ENCODE measurements around the gene HADHB.
"Not testable (repeated sequence)": the region's sequence is repeated elsewhere in the genome, so short reads cannot be mapped to it uniquely, and the experiment has no call there.

HADHB gene

DNA sequence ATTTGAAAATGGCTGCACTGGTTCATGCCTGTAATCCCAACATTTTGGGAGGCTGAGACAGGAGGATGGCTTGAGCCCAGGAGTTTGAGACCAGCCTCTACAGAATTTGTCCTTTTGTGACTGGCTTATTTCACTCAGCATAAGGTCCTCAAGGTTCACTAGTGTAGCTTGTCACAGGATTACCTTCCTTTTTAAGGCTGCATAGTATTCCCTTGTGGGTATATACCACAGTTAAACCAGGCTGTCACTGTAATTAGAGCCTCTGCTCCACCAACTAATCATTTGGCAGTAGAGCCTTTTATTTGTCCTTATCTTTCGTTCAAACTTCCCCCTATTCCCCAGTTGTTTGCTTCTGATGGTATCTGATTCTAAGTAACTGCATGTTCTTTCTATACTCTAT is 50.8 kb downstream of the HADHB start:
- Histone ChIP-seq H3K9ac (ENCODE audit: low read depth, low read length) (no peak overlapping the region), H3K9me3 (ENCODE audit: control insufficient read depth, insufficient read depth, low read length) (no peaks in the 10 kb centered on the region), H3K4me1 (ENCODE audit: insufficient read depth, low read length) (peaks cover 11% of the 10 kb centered on the region; the same call in 1 of the 2 replicates), H3K36me3 (ENCODE audit: insufficient read depth, low read length) (no peaks in the 10 kb centered on the region)

DNA sequence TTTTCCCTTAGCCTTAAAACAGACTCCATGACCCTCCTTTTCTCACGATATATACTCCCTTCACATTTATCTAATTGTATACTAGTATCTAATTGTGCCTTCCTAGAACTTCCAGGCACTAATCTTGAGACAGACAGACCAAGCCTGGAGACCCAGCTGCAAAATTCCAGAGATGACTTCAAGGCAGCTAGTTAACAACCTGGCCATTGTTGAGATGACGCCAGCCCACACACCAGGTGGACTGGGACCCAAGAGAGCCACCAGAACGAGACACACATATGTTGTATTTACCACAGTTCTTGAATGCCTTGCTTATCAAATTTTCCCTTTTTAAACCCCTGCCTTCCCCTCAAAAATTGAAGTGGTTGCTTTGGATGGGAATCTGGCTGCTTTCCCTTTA is 52.3 kb downstream of the HADHB start:
- Histone ChIP-seq H3K9me3 (ENCODE audit: control insufficient read depth, insufficient read depth, low read length) (no peaks in the 10 kb centered on the region), H3K4me1 (ENCODE audit: insufficient read depth, low read length) (peaks cover 11% of the 10 kb centered on the region; the same call in 1 of the 2 replicates), H3K9ac (ENCODE audit: low read depth, low read length) (no peak overlapping the region), H3K36me3 (ENCODE audit: insufficient read depth, low read length) (no peaks in the 10 kb centered on the region)

DNA sequence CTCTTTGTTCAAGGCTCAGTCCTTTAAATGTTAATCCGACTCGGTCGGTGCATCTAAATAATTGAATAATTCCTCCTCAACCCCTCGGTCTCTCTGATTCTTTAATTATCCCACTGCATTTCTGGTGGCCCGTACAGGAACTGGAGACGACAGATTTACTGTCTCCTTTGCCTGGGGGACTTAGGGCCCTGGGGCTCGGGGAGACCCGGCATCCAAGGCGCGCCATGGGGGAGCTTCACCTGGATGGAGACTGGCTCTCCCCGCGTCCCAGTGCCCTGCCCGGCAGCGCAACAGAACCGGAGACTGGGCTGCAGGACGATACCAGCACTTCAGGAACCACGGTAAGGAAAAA is 53.5 kb downstream of the HADHB start:
- H3K9ac ChIP-seq (ENCODE audit: low read depth, low read length) = peak overlapping the region; percentile 68; the same call in 1 of the 2 replicates
- 0 out of 2 replicates have a peak, but pooled peaks cover 7% of the 10 kb centered on the region for H3K4me1 ChIP-seq (ENCODE audit: insufficient read depth, low read length)
- H3K36me3 ChIP-seq (ENCODE audit: insufficient read depth, low read length) = no peaks in the 10 kb centered on the region
- no peaks in the 10 kb centered on the region for H3K9me3 ChIP-seq (ENCODE audit: control insufficient read depth, insufficient read depth, low read length)

DNA sequence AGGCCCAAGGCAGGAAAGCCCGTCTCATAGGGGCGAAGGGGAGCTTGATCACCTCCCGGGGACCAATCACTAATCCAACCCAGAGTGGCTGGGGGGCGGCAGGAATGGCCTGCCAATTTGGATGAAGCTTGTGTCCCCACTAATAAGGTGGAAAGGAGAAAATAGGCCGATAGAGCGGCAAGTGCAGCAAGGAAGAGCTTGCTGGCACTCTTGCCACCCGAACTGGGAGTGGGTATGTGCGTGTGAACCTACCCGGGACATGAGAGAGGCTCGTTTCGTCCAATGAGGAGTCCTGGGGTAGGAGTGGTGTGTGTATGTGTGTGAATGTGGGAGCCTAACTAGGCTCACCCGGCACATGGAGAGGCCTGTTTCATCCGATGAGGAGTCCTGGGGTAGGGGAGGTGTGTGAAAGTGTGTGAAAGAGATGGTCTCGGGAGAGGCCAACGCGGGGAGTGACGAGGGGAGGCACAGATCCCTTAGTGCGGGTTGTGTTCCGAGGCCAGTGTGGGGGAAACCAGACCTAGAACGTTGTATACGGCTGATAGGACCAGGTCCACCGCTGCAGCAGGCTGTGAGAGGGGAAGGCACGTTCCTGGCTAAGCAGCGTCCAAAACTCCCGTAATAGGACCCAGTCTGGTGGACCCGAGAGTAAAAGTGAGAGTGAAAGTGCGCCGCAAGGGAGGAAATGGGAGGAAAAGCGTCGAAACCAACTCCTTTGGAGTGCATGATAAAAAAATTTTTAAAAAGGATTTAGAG is 54.1 kb downstream of the HADHB start:
- H3K9ac ChIP-seq (ENCODE audit: low read depth, low read length) = peak overlapping the region; percentile 68
- 0 out of 2 replicates have a peak, but pooled peaks cover 7% of the 10 kb centered on the region for H3K4me1 ChIP-seq (ENCODE audit: insufficient read depth, low read length)
- no peaks in the 10 kb centered on the region for H3K36me3 ChIP-seq (ENCODE audit: insufficient read depth, low read length)
- H3K9me3 ChIP-seq (ENCODE audit: control insufficient read depth, insufficient read depth, low read length) = no peaks in the 10 kb centered on the region

DNA sequence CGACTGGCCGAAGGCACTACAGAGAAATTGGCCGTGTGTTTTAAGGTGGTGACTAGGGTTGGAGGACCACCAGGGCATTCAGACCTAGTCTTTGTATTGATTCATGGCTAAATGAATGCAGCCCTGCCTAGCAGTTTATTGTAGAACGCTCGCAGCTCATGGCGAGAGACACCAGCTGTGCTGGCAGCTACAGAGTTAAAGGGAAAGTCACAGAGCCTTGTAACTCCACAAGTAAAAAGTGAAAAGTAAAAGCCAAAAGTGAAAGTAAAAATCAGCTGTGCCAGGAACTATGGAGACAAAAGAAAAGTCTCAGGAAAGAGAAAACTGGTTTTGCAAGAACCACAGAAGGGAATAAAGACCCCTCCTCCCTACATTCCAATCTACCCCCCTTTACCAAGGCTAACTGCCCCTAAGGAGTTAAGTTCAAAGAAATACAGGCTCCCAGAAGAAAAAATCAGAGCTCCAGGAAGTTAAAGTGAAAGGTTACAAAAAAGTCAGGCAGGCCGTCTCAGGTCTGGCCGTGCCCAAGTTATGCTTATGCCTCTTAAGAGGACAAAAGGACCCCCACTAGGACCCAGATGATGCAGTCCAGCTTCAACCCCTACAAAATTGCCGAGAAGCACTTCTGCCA is 54.8 kb downstream of the HADHB start:
- no peaks in the 10 kb centered on the region for H3K9me3 ChIP-seq (ENCODE audit: control insufficient read depth, insufficient read depth, low read length)
- peak overlapping the region; percentile 68 for H3K9ac ChIP-seq (ENCODE audit: low read depth, low read length)
- H3K4me1 ChIP-seq (ENCODE audit: insufficient read depth, low read length) = 0 out of 2 replicates have a peak, but pooled peaks cover 7% of the 10 kb centered on the region
- H3K36me3 ChIP-seq (ENCODE audit: insufficient read depth, low read length) = no peaks in the 10 kb centered on the region

DNA sequence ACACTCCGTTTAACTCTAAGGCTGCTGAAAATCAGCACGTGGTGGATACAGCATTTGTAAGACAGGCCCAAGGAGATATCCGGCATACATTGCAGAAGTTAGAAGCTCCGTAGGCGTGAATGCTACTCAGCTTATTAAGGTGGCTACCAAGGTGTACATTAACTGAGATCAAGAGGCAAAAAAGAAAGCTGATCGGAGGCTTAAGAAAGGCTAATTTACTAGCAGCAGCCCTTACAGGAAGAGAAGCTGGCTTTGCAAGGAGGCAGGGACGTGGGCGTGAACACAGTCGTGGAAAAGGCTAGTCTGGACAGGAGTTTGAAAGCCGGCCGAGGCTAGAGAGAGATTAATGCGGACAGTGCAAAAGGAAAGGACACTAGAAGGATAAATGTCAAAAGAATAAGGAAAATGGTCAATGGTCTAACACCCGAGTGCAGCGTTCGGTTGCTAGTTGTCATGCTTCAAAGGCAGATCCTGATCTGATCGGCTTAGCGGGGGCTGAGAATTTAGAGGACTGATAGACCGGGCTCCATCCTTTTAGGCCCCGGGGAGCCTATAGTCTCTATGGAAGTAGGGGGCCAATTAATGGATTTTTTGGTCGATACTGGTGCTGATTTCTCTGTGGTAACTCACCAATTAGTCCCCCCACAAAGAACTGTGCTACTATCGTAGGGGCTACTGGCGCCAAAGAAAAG is 55.6 kb downstream of the HADHB start:
- Histone ChIP-seq H3K9ac (ENCODE audit: low read depth, low read length) (peak overlapping the region; percentile 68; the same call in 1 of the 2 replicates), H3K9me3 (ENCODE audit: control insufficient read depth, insufficient read depth, low read length) (no peaks in the 10 kb centered on the region), H3K4me1 (ENCODE audit: insufficient read depth, low read length) (0 out of 2 replicates have a peak, but pooled peaks cover 7% of the 10 kb centered on the region), H3K36me3 (ENCODE audit: insufficient read depth, low read length) (no peaks in the 10 kb centered on the region)

DNA sequence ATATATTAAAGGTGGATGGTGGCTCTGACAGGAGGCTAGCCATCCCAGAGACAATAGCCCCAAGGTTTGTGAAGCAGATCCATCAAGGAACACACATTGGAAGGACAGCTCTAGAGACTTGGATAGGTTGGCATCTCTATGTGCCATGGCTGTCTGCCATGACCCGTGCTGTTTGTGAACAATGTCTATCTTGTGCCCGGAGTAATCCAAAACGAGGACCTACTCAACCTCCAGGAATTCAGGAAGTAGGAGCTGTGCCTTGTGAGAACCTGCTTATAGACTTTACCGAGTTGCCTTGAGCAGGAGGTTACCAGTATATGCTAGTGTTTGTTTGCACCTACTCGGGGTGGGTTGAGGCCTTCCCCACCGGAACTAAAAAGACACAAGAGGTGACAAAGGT is 58.1 kb downstream of the HADHB start:
- Histone ChIP-seq H3K4me1 (ENCODE audit: insufficient read depth, low read length) (0 out of 2 replicates have a peak, but pooled peaks cover 2% of the 10 kb centered on the region), H3K9ac (ENCODE audit: low read depth, low read length) (no peak overlapping the region), H3K9me3 (ENCODE audit: control insufficient read depth, insufficient read depth, low read length) (no peaks in the 10 kb centered on the region), H3K36me3 (ENCODE audit: insufficient read depth, low read length) (no peaks in the 10 kb centered on the region)

DNA sequence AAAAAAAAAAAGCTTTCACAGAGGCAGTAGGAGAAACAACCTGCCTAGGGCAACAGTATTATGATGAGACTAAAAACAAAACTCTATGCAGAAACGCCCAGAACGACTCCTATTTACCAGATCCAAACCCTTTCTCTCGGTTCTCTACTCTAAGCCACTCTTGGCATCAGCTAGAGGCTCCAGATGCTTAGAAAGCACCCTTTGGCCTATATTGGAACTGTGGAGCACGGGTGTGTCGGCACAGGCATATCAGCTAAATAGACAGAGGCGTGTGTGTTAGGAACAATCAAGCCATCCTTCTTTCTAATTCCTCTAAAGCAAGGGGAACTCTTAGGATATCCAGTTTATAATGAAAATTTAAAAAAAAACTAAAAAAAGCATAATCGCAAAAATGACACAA is 60.4 kb downstream of the HADHB start:
- H3K9ac ChIP-seq (ENCODE audit: low read depth, low read length); H3K4me1 ChIP-seq (ENCODE audit: insufficient read depth, low read length); H3K36me3 ChIP-seq (ENCODE audit: insufficient read depth, low read length); H3K9me3 ChIP-seq (ENCODE audit: control insufficient read depth, insufficient read depth, low read length): not testable (repeated sequence)

DNA sequence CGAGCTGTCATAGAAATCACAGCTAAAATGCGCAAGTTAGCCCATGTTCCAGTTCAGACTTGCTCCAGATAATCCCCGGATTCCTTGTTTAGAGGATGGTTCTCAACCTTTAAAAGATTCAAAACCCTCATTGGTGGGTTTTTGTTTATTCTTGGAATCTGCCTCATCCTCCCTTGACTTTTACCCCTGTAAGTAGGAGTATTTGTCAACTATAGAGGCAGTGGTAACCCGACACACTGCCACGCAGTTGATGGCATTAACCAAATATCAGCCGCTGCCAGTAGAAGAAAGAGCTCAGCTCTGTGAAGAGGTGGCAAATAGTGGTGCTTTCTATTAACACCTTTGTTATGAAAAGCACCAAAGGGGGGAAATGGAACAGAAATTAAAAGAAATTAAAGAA is 60.8 kb downstream of the HADHB start:
- H3K9ac ChIP-seq (ENCODE audit: low read depth, low read length) = no peak overlapping the region
- H3K36me3 ChIP-seq (ENCODE audit: insufficient read depth, low read length) = no peaks in the 10 kb centered on the region
- no peaks in the 10 kb centered on the region for H3K9me3 ChIP-seq (ENCODE audit: control insufficient read depth, insufficient read depth, low read length)
- H3K4me1 ChIP-seq (ENCODE audit: insufficient read depth, low read length) = no peaks in the 10 kb centered on the region

DNA sequence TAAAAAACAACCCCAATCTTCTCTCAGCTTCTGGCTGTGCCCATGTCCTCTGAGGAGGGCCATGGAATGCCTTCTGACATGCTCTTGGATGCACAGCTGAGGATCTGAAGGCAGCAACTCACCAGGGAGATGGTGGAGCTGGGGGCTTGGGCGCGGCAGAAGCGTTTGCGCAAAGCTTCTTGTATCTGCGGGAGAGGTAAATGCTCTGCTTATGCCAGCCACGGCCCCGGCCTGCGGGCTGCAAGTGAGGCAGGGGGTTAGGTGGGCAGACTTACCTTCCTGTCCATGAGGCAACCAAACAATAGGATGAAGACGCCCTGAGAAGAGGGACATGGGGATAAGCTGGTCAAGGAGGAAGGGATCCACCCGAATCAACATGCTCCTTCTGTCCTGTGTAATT is 65.2 kb downstream of the HADHB start:
- Histone ChIP-seq H3K9me3 (ENCODE audit: control insufficient read depth, insufficient read depth, low read length) (no peaks in the 10 kb centered on the region), H3K36me3 (ENCODE audit: insufficient read depth, low read length) (no peaks in the 10 kb centered on the region), H3K9ac (ENCODE audit: low read depth, low read length) (no peak overlapping the region), H3K4me1 (ENCODE audit: insufficient read depth, low read length) (no peaks in the 10 kb centered on the region)

DNA sequence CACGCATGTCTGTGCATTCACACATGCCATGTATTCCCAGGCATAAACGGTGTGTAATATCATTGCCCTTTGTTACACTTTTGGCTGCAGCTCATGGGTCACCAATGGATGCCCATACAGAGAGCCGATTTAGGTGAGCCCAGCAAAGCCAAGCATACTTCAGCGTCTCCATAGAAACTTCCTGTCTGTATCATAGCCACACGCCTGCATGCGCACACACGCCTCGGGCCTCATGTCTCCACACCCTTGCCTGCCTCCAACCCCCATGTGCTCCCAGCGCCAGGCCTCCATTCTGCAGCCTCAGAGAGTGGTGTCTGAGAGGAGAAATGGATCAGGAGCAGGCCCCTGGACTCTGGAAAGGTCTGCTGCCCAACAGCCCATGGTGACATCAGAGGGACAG is 67.7 kb downstream of the HADHB start:
- Histone ChIP-seq H3K9me3 (ENCODE audit: control insufficient read depth, insufficient read depth, low read length) (no peaks in the 10 kb centered on the region), H3K9ac (ENCODE audit: low read depth, low read length) (no peak overlapping the region), H3K4me1 (ENCODE audit: insufficient read depth, low read length) (peaks cover 3% of the 10 kb centered on the region; the same call in 1 of the 2 replicates), H3K36me3 (ENCODE audit: insufficient read depth, low read length) (no peaks in the 10 kb centered on the region)

DNA sequence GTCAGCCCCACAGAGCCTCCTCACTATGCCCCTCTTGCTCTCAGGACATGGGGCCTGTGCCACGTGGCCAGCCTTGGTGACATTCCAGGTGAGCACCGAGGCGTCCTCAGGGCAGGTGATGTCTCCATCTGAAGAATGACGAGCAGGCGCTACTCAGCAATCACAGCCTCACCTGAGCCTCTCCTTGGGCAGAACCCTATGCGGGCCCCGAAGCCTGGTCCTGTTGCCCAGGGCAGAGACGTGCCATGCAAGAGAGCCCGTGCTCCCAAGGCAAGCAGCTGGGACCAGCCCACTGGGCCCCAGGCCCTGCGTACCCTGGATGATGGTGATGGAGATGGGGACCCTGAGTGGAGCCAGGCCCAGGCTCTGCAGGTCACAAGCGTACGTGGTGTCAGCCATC is 68.7 kb downstream of the HADHB start:
- Histone ChIP-seq H3K4me1 (ENCODE audit: insufficient read depth, low read length) (peaks cover 6% of the 10 kb centered on the region; the same call in 1 of the 2 replicates), H3K9ac (ENCODE audit: low read depth, low read length) (no peak overlapping the region), H3K9me3 (ENCODE audit: control insufficient read depth, insufficient read depth, low read length) (no peaks in the 10 kb centered on the region), H3K36me3 (ENCODE audit: insufficient read depth, low read length) (no peaks in the 10 kb centered on the region)

DNA sequence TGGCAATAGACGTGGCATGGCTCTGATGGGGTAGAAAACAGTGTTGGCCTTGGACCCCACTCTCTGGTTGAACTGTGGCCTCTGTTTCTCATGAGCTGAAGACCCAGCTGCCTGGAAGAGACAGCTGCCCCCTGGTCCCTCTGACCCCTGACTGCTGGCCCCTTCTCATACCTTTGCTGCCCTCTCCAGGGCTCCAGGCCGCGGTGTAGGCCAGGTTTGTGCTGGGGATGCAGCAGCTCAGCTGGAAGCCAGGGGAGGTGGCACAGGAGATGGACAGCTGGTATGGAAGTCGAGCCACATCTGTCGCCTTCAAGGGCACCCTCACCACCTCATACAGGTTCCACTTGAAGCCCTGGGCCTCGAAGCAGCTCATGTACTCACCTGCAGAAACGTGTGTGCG is 69.5 kb downstream of the HADHB start:
- H3K4me1 ChIP-seq (ENCODE audit: insufficient read depth, low read length) = peaks cover 10% of the 10 kb centered on the region; the same call in 1 of the 2 replicates
- H3K36me3 ChIP-seq (ENCODE audit: insufficient read depth, low read length) = no peaks in the 10 kb centered on the region

DNA sequence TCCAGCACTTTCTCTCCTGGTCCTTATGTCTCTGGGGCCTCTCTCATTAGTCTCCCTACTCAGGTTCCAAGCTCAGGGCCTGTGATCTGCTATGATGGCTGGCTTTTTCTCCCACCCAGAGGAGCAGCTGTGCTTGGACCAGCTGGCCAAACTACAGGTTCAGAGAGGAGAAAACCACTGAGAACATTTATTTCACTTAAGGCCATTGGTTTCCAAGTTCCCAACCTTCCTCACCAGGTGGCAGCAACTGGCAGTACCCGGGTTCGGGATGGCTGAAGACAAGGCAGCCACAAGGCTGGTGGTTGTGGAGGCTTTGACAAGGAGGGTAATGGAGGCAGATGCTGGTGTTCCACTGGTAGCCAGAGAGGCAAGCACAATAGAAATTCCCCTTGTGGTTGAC is 71.3 kb downstream of the HADHB start:
- Histone ChIP-seq H3K4me1 (ENCODE audit: insufficient read depth, low read length) (peaks cover 10% of the 10 kb centered on the region; the same call in 1 of the 2 replicates), H3K9ac (ENCODE audit: low read depth, low read length) (no peak overlapping the region), H3K36me3 (ENCODE audit: insufficient read depth, low read length) (no peaks in the 10 kb centered on the region), H3K9me3 (ENCODE audit: control insufficient read depth, insufficient read depth, low read length) (no peaks in the 10 kb centered on the region)

More for the DNA sequence above, 69.5 kb downstream of the HADHB start:
- H3K9ac ChIP-seq (ENCODE audit: low read depth, low read length) = no peak overlapping the region
- no peaks in the 10 kb centered on the region for H3K9me3 ChIP-seq (ENCODE audit: control insufficient read depth, insufficient read depth, low read length)
